ENCODE results near the gene CLEC20A.
A peak's percentile ranks its signal among the peaks of the same experiment; 100 is the strongest.
"Not testable (repeated sequence)": the region's sequence is repeated elsewhere in the genome, so short reads cannot be mapped to it uniquely, and the experiment has no call there.

The CLEC20A gene

GRCh38 chr1:178528953-178529335 is 32.2 kb upstream of the CLEC20A start:
- no peak for DNase-seq

DNA sequence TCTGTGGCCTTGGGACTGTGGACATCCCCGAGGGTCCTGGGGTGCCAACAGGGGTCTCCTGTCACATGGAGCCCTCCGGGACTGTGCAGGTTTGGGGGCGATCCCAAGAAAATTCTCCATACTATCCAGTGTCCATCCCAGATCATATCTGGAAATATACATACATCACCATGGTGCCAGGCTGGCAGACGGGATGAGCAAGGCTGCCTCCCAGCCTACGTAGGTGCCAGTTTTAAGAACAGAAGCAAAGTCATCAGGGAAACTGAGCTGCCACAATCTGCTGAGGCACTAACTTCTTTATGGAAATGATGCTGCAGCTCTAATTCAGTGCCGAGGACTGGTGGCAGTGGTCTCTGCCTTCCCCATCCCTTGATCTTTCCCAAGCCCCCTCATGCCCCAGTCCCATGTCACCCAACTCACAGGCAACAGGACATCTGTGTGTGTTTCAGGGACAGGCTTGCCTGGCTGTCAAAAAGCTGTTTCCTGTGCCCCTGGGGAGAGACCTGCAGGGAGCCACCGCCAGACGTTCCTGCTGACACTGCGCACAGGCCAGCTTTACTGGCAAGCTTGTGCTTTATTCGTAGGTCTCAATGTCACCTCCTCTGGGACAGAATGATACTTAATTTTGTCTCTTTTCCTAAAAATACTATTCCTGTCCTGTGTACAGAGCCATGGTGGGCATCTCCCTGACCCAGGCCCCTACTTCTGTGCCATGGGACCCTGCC is 31.6 kb upstream of the CLEC20A start:
- DNase-seq, result no peak

DNA sequence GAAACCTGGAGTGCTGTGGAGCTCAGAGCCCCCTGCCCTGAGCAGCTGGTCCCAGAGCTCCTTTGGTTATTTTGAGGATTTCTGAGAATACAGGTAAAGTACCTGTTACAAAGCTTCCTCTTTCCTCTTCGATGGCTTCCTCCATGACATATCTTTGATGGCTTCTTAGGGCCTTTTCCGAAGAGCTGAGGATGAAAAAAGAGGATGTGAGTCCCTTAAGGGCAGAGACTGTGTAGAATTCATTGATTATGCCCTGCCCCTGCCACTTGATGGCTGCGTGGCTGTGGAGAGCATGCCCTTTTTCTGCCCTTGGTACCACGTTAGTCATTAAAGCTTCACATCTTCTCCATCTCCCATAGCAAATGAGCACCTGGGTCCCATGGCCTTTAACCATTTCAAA is 30.4 kb upstream of the CLEC20A start:
- DNase-seq, result no peak

- no peak for DNase-seq
These were observed 24.5 kb upstream of the CLEC20A start for GRCh38 chr1:178521241-178521640.

DNA sequence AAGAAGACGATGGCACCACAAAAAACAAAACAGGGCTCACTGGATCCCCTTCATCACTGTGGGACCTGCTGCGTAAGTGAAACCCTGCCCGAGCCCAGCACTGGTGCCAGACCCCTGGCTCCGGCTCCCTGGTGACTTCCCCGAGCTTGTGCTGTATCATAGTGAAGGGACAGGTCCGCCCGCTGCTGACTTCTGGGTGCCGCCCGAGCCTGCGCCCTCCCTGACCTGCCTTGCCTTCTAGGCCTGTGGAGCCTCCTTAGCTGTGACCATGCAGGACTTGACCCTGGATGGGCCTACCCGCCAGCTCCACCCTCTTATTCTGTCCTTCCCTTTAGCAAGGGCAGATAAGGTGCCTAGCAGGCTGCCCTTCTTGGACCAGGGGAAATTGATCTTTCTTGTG is 24.0 kb upstream of the CLEC20A start:
- no peak for DNase-seq

DNA sequence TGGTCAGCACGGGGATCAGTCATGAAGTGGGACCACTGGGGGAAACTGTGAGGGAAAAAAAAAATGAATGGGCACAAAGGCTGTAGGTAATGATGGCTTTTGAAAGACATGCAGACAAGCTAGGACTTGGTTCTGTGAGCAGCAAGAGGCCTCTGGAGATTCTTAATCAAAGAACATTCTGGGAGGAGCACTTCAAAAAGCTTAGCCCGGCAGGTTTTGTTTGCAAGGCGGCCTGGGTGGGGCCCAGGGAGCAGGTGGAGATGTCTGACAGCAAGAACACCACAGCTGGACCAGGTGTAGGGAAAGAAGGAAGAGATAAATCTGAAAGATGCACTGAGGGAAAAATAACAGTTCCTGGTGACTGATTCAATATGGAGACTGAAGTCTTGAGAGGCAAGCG is 22.1 kb upstream of the CLEC20A start:
- peak; percentile 17 for DNase-seq

- no peak for DNase-seq
These were observed 19.3 kb upstream of the CLEC20A start for GRCh38 chr1:178516110-178516509.

DNA sequence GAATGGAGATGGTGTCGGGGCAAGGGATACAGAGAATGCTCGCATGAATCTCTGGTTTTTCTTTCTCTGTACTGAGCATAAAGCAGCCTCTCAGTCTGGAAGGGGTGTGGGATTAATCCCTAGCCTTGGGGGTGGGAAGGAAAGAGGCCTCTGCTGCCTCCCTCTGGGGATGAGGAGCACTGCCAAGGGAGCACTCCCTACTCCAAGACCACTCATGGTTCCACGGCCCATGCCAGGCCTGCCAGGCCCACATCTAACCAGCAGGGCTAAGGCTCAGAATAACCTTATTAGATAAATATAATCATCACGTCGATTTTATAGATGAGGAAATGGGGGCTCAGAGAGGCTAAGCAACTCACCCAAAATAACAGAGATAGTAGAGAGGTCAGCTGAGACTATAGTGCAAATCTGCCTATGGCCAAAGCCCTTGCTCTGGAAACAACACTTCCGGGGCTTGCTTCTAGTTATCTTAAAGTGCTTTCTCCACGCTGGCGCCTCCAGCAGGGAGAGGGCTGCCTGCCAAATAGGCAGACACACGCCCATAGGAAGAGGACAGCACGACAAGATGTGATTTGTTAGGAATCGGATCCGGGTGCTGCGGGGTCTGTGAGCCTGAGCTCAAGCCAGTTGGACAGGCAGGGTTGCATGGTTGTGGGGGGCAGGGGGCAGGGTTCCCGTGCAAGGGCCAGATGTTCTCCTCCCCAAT is 16.7 kb upstream of the CLEC20A start:
- peak; percentile 12 for DNase-seq

DNA sequence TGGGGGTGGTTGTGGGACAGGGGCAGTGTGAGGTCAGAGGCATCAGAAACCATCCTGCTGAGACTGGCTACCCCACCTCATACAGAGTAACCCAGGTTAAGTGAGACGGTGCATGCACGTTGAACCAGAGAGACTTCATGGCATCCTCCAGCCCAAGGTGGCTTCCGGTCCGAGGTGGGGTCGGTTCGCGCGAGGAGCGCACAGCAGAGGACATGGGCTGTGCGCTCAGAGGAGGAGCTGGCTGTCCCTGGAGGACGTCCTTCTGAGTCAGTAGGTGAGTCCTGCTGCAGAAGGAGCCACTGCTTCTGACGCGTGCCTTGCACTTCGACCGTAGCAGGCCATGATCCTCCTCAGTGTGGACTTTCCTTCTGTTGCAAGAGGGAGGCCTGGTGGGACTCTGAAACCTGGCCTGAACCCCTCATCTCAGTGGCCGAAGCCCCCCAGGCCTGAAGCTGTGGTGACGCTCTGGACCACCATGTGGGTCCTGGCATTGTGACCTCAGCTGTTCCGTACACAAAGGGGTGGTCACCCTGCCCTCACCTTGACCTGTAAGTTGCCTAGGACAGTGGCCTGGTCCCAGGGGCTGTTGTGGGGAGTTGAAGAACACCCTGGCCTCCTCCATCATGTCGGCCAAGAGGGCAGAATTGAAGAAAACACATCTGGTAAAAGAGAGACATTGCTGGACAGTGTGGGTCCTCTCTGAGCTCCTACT is 16.0 kb upstream of the CLEC20A start, which contains the start of gene TEX35:
Gene TEX35 (plus strand): TSS at position 544 of the 712 bp plus-strand sequence. CDS start 80 bp downstream, at position 624.
- DNase-seq, result no peak

DNA sequence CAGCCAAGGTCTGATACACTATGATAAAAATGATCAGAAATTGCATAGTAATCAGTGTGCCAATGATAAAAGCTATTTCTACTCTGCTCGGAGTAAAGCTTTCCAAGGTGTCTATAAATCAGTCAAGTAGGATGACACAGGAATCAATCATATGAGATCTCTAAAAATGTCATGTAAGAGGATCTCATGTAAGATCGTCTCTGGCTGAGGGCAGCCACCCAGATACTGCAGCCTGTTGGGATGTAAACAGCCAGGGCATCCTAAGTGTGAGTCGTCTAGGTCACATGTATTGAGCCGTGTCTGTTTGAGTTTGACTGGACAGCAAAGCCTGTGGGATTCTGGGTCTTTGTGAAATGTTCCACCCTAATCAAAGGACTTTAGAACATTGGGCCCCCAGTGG is 13.4 kb upstream of the CLEC20A start:
- DNase-seq, result no peak

- DNase-seq, result no peak
These were observed 12.7 kb upstream of the CLEC20A start for GRCh38 chr1:178509414-178510007.

GRCh38 chr1:178506669-178507068 is 9.9 kb upstream of the CLEC20A start:
- no peak for DNase-seq

- DNase-seq, result no peak
These were observed 9.4 kb upstream of the CLEC20A start for GRCh38 chr1:178506177-178506576.

- no peak for DNase-seq
These were observed 7.5 kb upstream of the CLEC20A start for GRCh38 chr1:178504286-178504685.

GRCh38 chr1:178503849-178504248 is 7.1 kb upstream of the CLEC20A start:
- no peak for DNase-seq

GRCh38 chr1:178503316-178503715 is 6.6 kb upstream of the CLEC20A start:
- not testable (repeated sequence) for DNase-seq

GRCh38 chr1:178502856-178503255 is 6.1 kb upstream of the CLEC20A start:
- DNase-seq, result no peak

GRCh38 chr1:178502330-178502714 is 5.6 kb upstream of the CLEC20A start:
- no peak for DNase-seq

DNA sequence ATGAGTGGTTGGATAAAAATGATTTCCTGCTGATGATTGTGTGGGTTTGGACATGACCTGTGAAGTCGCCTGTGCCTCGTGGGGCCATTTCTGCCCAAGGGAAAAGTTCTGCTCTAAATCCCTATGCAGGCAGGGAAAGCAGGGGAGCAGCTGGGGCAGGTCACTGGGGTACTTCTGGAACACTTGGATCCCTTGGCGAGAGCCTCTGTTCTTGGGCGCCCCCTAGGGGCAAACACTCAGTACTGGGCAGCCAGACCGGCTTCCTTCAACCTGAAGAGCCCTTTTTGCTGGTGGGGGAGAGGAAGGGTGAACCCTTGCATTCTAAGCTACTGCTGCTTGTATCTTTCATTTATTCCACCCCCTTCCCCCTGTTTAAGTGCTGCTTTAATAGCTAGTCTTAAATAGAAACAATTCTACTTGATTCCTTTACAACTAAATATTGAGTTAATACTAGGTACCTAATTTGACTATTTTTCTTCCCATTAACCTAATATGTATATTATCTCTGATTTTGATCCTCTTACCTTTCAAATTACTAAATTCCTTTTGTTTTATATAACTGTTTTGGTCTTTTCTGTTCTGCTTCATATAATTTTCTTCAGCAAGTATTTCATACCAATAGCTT is 5.1 kb upstream of the CLEC20A start:
- peak; percentile 82 for DNase-seq

GRCh38 chr1:178500936-178501554 is 4.3 kb upstream of the CLEC20A start:
- DNase-seq, result peak; percentile 31

- DNase-seq, result peak; percentile 47
These were observed 3.5 kb upstream of the CLEC20A start for GRCh38 chr1:178500091-178500770.
